HG03439 (cell line): ENCODE results near the gene CAMSAP1.

Experiments
- ATAC-seq: cut with Tn5 transposase; IDR thresholded peaks from one replicate; pipeline ENCODE4 v1.9.1; 2021; ENCODE audit warnings: mild to moderate bottlenecking, moderate library complexity; ENCODE audit not compliant: unreplicated experiment

The CAMSAP1 gene

DNA sequence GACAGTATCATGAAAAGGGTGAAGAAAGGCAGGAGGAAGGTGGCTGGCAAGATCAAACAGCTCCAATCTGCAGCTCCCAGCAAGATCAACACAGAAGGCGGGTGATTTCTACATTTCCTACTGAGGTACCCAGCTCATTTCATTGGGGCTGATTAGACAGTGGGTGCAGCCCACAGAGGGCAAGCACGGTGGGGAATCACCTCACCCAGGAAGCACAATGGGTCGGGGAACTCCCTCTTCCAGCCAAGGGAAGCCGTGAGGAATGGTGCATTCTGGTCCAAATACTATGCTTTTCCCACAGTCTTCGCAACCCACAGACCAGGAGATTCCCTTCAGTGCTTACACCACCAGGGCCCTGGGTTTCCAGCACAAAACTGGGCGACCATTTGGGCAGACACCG, 66.8 kb downstream of the CAMSAP1 start:
- ATAC-seq = no peak

DNA sequence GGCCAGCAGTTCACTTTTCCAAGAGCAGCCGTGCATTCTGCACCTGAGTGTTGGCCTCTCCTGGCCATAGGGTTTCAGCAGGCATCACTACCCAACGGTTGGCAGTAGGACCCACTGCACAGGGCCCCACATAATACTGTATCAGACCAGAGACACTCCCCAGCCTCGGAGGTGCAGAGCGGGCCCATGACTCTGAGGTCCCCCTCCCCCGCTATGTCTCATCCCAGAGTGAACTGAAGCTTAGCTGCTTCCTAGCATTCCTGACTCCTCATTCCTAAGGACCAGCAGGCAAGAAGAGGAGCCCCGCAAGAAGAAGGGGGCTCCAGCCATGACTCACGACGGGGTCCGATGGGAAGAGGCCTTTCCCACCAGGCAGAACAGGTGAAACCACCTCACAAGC, 67.2 kb downstream of the CAMSAP1 start:
- ATAC-seq = no peak

DNA sequence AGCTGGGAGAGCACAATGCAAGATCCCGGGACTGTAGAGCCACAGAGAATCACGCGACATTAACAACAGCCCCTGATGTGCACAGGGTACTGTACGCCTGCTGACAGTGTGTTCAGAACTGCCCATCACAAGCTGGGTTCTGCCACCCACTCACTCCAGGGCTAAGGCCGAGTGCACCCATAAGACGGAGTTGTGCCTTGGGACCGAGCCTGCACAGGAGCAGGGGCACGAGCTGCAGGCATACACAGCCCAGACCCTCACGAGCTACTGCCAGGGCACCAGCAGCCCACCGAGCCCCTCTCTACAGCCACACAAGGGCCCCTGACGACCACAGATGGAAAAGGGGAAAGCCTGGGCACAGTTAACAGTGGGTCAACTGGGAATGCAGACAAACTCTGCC, 67.8 kb downstream of the CAMSAP1 start:
- no peak for ATAC-seq

DNA sequence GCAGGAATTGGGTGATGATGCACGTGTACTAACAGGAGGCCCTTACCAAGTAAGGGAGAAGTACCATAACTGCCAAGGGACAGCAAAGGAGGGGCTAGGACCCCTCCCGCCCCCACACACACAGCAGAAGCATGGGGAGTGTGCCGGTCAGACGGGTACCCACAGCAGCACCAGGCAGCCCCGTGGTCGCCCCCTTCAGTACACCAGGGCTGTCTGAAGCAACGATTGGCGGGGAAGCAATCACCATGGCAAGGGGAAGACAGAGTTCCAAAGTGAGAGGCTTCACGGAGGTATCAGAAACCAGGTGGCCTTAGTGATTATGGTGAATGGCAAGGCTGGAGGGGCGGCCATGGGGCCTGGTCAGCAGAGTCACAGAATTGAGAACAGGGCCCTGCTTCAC, 72.2 kb downstream of the CAMSAP1 start:
- no peak for ATAC-seq

DNA sequence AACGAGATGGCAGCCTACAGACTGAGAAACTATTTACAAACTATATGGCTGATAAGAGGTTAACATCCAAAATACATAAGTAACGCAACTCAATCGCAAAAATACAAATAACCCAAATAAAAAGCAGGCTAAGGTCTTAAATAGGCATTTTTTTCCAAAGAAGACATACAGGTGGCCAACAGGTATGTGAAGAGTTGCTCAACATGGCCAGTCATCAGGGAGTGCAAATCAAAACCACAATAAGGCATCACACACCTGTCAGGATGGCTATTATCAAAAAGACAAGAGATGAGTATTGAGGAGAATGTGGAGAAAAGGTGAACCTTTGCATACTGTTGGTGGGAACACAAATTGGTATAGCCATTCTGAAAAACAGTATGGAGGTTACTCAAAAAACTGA, 73.5 kb downstream of the CAMSAP1 start:
- no peak for ATAC-seq

DNA sequence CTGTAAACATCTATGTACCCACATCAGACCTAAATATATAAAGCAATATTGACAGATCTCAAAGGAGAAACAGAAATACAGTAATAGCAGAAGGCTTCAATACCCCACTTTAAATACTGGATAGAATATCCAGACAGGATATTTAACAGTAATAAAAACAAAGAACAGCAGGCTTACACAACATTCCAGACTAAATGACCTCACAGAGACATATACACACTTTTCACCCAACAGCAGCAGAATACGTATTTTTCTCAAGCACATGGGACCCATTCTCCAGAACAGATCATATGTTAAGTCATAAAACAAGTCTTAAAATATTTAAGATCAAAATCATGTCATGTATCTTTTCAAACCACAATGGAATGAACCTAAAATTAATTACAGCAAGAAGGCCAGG, 76.8 kb downstream of the CAMSAP1 start:
- no peak for ATAC-seq

DNA sequence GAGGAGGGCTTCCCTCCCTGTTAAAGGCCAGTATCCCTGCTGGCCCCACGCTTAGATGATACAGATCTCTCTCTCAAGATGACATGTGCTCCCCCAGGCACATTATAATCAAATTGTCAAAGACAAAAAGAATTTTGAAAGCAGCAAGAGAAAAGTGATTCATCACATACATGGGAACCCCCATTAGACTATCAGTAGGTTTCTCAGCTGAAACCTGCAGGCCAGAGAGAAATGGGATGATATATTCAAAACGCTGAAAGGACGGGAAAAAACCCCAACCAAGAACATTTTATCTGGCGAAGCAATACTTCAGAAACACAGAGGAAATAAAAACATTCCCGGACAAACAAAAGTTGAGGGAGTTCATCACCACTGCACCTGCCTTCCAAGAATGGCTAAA, 78.7 kb downstream of the CAMSAP1 start:
- ATAC-seq = no peak

DNA sequence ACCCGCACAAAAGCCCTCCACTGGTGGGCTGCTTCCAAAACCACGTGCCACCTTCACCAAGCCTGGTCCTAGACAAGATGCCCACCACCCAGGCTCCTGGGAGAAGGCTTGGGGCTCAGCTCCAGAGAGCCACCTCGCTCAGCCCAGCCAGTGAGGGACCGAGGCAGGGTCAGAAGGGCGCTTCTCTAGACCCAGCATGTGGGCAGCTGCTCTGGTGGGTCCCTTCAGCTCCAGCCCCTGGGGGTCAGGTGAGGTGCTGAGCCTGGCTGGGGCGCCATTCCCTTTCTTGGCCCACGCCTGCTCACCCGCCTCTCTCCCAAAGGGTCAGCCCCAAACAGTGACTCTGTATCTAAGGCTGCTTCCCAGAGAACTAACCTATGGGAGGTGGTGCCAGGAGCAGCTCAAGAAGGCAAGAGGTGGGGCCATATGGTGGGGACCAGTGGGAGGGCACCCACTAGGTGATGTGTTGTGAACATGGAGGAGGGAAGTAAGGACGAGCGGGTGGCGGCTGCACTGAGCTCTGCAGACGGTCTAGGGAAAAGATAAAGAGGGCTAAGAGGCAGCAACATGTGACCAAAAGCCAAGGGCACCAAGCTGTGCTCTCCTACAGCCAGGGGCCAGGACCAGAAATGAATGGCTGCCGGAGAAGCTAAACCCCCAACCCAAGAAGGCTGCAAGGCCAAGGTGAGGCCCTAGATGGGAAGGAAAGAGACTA, 79.3 kb downstream of the CAMSAP1 start:
- no peak for ATAC-seq

DNA sequence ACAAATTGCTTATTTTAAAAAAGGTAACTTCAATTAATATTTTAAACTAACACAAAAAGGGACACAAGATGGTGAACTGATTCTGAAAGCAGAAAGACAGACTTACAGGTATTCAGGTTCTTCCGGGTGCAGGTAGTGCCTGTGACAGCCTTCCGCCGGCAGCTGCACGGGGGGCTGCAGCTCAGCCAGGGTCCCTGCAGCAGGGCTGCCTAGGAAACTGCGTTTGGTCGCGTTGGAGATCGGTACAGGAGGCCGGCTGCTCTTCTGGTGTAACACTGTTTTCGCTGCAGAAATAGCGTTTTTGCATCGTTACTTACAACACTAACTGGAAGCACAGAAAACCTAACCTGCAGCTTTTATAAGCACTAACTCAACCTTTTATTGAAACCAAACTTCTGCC, 80.0 kb downstream of the CAMSAP1 start:
- ATAC-seq = no peak

DNA sequence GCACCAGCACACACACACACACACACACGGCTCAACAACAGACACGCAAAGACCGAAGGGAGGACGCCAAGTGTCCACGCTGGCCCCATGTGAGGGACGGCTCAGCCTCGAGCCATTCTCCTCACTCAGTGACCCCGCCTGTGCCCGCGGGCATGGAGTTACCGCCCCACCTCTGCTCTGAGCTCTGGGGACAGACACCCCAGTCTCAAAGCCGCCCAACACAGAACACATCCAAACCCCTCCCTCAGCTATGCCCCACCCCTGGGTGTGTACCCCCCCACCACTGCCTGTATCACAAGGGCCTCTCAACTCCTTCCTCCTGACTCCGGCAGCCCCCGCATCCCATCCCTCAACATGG, 81.2 kb downstream of the CAMSAP1 start:
- ATAC-seq = no peak

DNA sequence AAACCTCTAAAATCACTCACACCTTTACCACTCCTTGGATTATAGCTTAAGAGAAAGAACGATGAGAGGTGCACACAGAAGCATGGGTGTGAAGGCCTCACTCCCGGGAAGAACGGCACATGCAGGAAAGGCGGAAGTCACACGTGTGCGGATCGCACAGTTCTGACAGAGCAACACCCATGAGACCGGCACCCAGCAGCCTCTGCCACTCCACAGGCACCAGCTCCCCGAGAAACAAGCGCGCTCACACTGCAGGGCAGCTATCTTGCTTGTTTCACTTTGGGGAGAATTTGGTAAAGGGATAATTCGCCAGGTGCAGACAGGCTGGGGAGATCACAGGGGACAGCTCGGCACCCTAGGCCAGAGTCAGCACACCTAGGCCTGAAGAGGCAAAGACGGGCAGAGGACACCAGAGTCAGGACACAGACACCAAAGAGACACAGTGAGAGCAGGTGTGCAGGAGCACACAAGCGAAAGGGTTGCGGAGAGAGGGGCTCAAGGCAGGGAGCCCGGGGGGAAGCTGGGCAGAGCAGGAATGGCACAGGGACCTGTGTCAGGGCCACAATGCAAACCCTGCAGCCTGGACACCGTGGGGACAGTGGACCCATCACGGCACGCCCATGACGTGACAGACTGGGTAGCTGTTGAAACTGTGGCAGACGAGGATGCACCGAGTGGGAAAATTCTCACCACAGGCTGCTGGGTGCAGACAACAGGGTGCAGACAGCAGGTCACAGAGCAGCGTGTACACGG, 81.7 kb downstream of the CAMSAP1 start:
- no peak for ATAC-seq

DNA sequence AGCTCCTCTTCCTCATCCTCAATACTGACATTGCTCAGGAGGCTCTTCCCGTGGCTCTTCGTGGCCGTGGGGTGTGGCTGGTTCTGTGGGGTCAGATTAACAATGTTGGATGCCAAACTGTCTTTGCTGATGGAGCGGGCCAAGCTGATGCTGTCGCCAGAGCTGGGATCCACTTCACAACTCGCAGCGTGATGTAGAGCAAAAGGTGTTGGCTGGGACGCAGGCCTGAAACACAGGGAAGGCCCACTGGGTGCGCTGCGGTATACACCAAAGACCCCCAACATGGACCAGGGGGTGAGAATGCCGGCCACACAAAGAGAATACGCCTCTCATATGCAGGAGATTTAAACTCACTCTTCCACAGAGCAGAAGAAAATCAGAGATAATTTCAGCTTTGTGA, 84.3 kb downstream of the CAMSAP1 start:
- ATAC-seq = no peak

DNA sequence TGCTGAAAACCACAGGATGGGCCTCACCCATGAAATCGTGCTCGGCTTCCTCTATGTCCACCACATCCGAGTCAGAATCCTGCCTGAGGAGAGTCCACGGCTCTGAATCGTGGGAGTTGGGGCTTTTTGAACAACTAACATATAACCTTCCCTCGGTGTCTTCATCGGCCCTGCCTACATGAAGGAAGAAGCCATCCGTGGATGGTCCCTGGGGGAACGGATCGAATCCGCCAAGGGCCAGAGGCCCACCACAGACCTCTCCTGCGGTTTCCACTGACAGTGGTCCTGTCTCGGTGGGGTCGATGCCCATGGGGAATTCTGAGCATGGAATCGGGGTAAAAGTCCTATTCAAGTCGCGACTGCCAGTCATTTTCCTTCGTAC, 85.0 kb downstream of the CAMSAP1 start:
- no peak for ATAC-seq

DNA sequence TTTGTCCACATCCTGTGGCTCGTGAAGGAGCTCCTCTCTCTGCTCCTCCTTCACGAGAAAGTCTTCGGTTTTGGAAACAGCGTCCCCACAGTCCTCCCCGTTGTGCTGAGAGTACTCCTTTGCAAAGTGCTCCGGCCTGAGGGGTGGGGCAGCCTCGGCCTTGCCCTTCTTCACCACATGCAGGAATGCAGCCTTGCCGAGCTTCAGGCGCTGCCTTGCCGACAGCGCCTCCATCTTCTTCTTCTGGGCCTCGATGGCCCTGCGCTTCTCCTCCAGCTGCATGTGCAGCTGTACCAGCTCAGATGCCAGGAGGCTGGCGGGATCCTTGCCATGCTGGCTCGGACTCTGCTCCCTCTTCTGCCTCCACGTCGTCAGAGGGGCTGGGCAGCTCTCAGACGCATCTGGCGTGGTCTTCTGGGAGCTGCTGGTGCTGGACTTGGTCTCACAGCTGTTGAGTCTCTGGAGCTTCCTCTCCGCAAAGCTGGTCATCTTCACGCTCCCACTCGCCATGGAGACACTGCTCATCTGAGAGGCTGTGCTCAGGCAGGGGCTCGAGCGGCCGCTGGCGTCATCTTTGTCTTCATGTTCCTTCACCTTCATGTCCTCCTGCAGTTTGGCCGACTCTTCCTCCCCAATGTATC, 85.5 kb downstream of the CAMSAP1 start:
- ATAC-seq = no peak

DNA sequence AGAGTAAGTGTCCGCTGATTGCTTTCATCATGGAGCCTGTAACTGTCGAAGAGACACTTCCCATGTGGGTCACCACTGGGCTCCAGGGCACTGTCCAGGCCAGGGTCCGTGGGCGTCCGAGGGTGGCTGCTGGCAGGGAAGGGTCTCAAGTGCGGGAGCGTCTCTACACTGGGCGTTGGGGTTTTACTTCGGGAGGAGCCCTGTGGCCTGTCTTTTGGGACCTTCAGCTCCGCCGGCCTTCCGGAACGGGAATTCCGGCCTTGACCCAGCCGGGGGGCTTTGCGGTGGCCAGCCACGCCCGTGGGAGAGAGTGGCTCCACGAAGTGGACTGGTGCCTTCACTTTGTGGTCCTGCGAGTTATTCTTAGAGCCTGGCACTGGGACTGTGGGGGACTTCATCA, 86.2 kb downstream of the CAMSAP1 start:
- ATAC-seq = no peak

DNA sequence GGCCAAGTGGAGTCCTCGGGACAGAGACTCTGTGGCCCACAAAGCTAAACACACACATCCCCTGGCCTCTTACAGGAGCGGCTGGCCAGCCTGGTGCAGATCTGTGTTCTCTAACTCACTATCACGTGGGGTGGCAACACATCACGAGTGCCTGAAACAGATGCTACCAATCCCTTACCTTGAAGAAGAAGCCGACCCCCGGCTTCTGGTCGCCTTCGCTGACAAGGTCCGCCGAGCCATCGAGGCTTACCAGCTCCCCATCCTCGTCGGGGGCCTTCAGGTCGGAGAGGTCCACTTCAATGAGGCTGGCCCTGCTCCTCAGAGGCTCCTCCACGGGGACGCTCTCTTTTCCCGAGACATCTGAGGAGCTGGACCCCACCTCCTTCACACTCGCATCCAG, 86.7 kb downstream of the CAMSAP1 start:
- no peak for ATAC-seq

DNA sequence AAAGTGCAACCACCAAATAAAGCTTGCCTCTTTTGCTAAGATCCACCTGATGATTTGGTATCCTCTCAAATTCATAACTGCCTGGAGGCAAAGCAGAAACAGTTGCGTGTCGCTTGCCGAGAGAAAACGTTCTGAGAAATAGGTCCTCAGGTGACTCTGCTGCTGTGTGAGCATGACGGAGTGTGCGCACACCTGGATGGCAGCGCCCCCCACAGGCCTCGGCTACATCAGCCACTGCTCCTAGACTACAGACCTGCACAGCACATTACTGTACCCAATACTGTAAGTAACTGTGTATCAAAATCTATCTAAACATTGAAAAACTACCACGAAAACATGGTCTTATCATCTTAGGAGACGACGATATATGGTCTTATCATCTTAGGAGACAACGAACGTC, 87.4 kb downstream of the CAMSAP1 start:
- ATAC-seq = no peak

DNA sequence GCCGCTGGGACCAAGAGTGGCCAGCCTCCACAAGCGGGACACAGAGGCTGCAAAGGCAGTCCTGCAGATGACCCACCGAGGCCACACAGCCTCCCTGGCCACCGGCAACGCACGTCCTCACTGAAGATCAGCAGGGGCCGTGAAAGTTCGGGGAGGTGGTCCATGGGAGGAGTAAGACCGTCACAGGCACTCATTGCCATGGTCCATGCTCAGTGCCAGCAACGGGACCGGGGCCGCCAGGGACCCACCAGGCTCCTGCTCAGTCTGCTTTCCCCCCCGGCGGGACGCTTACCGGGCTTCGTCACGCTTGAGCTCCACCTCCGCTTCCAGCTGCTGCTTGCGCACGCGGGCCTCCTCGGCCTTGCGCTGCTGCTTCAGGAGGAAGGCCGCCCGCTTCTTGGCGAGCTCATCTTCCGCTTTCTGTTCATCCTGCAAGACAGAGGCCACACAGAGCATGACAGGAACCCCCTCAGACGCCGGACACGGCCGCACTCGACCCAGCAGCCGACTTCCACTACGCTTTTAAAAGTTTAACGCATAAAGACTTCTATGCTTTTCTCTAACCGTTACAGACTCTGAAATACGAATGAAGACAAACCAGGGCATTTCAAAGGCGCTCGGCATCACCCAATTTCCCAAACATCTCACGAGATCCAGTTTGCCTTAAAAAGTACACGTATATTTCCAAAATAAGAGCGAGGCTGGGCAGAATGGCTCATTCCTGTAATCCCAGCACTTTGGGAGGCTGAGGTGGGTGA, 88.4 kb downstream of the CAMSAP1 start:
- ATAC-seq = no peak

DNA sequence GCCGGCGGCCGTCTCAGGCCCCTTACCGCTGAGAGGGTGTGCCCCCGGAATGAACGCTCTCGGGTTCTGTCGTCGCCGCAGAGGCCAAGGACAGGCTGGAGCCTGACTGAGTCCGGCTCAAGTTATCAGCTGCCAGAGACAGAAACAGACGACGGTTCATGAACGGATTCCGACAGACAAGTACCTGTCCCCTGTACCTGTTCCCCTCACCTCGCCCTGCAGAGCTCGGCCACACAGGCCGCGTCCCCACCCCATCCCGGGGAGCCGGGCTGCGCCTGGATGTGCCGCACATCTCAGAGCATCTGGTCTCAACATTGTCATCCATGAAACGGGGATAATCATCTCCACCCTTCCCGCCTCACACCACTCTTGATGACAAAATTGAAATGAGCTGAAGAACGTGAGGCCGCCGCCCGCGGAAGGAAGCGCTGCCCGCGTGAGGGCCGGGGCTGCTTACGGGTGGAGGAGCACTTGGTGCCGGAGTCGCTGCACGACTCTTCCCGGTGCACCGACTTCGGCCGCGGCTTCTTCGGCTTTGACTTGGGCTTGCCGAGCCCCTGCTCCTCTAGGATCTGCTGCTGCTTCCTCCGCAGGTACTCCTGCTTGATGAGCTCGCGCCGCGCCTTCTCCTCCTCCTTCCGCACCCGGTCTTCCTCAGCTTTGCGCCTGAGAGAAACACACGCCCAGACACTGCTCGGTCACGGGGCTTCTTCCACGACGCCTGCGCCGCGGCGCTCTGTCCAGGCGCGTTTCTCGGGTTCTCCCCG, 89.2 kb downstream of the CAMSAP1 start:
- ATAC-seq = no peak

DNA sequence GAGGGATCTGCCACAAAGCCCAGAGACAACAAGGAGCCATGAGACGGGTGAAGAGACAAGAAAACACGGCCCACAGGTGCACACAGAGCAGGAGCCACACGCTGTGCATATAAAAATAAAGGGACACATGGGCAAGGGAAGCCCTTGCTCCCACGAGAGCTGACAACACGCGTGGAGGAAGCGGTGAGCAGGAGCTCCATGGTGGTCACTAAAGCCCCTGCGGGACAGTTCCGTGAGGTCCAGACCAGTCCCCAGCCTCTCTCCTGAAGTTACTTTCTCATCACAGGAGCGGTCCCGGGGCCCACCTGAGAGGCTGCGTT, 90.7 kb downstream of the CAMSAP1 start:
- ATAC-seq = no peak
